GM19463 (cell line): ENCODE measurements around the gene PFKFB3.

ENCODE experiments used
- ATAC-seq: cut with Tn5 transposase; IDR thresholded peaks from one replicate; pipeline ENCODE4 v1.9.1; 2021; ENCODE audit warnings: mild to moderate bottlenecking, moderate library complexity; ENCODE audit not compliant: unreplicated experiment

Gene PFKFB3

GRCh38 chr10:6298428-6298827, 95.7 kb downstream of the PFKFB3 start:
- ATAC-seq, result no peak

- no peak for ATAC-seq
These were observed 96.5 kb downstream of the PFKFB3 start for GRCh38 chr10:6299234-6299633.

- ATAC-seq, result no peak
These were observed 97.0 kb downstream of the PFKFB3 start for GRCh38 chr10:6299743-6300105.

GRCh38 chr10:6300106-6300783, 97.5 kb downstream of the PFKFB3 start:
- peak; percentile 76 for ATAC-seq

- no peak for ATAC-seq
These were observed 98.2 kb downstream of the PFKFB3 start for GRCh38 chr10:6300784-6301460.

- no peak for ATAC-seq
These were observed 98.8 kb downstream of the PFKFB3 start for GRCh38 chr10:6301488-6302075.
